CD14-positive monocyte (primary cell): ENCODE data around the gene EXOC4. TPM values are rescaled to one million over a fixed set of nuclear protein-coding genes. Genes with fewer than 3 reads are reported as not detected.

Experiments
- DNase-seq, 3 donors: peaks; one replicate each; pipeline ENCODE4 v3.0.0-alpha.2; 2011 to 2022
- H2AFZ ChIP-seq: 2 replicates; pipeline ENCODE4 v1.6.0; 2012; ENCODE audit warnings: mild to moderate bottlenecking, low read depth, low read length, inconsistent platforms; ENCODE audit not compliant: insufficient read depth, poor library complexity, severe bottlenecking
- H3K27ac ChIP-seq, 2 donors: 1 replicate in 1 of 2; 2 replicates in 1 of 2; pipeline ENCODE4 v1.5.1; 2012 to 2013; ENCODE audit warnings: low read length in 2 of 2, control low read depth in 1 of 2, inconsistent platforms in 1 of 2, low read depth in 1 of 2, mild to moderate bottlenecking in 1 of 2
- H3K27me3 ChIP-seq, 2 donors: one replicate each; pipeline versions ENCODE4 v1.6.0 to v1.6.1; 2011 to 2013; ENCODE audit warnings: low read length in 2 of 2; ENCODE audit not compliant: control insufficient read depth in 2 of 2, insufficient read depth in 2 of 2
- H3K36me3 ChIP-seq, 2 donors: replicated peaks in 1 of 2; 1 replicate in 1 of 2; 2 replicates in 1 of 2; pipeline versions ENCODE4 v1.5.1 to v1.6.1; 2012 to 2013; ENCODE audit warnings: low read length in 2 of 2, control low read depth in 1 of 2, inconsistent platforms in 1 of 2, mild to moderate bottlenecking in 1 of 2; ENCODE audit not compliant: insufficient read depth in 2 of 2, control insufficient read depth in 1 of 2
- H3K4me1 ChIP-seq, 2 donors: 1 replicate in 1 of 2; 2 replicates in 1 of 2; pipeline versions ENCODE4 v1.5.1 to v1.6.1; 2012 to 2013; ENCODE audit warnings: low read length in 2 of 2, control low read depth in 1 of 2, inconsistent platforms in 1 of 2, mild to moderate bottlenecking in 1 of 2, moderate library complexity in 1 of 2; ENCODE audit not compliant: insufficient read depth in 2 of 2, control insufficient read depth in 1 of 2
- H3K4me2 ChIP-seq: replicated peaks from 2 replicates; pipeline ENCODE3; 2012; ENCODE audit warnings: low read length, moderate library complexity, mild to moderate bottlenecking; ENCODE audit not compliant: poor library complexity, severe bottlenecking; ENCODE audit errors: extremely low read depth
- H3K4me3 ChIP-seq, 3 experiments: fragments of 200-600 bp in 1 of 3; sonication (generic) in 1 of 3; replicated peaks in 1 of 3; 1 replicate in 2 of 3; 2 replicates in 1 of 3; pipeline ENCODE4 v1.5.1; 2011 to 2013; ENCODE audit warnings: low read length in 3 of 3, mild to moderate bottlenecking in 3 of 3, control low read depth in 2 of 3, low read depth in 2 of 3, inconsistent platforms in 1 of 3, moderate library complexity in 1 of 3
- H3K79me2 ChIP-seq: 2 replicates; pipeline ENCODE4 v1.6.0; 2012; ENCODE audit warnings: mild to moderate bottlenecking, control low read depth, inconsistent platforms, low read length, moderate library complexity; ENCODE audit not compliant: insufficient read depth
- H3K9ac ChIP-seq: 2 replicates; pipeline ENCODE4 v1.6.0; 2017; ENCODE audit warnings: low read length, mild to moderate bottlenecking; ENCODE audit not compliant: insufficient read depth, poor library complexity, severe bottlenecking
- H3K9me3 ChIP-seq, 2 donors: replicated peaks in 1 of 2; 1 replicate in 1 of 2; 2 replicates in 1 of 2; pipeline versions ENCODE4 v1.5.1 to v1.6.1; 2012 to 2013; ENCODE audit warnings: low read length in 2 of 2, control low read depth in 1 of 2; ENCODE audit not compliant: control insufficient read depth in 1 of 2, insufficient read depth in 1 of 2
- H4K20me1 ChIP-seq: 2 replicates; pipeline ENCODE4 v1.6.0; 2012; ENCODE audit warnings: mild to moderate bottlenecking, low read length, control low read depth, moderate library complexity; ENCODE audit not compliant: insufficient read depth
- H3K27ac Mint-ChIP-seq, 7 donors: one replicate each; pipeline ENCODE4 v1.8.0; 2020; ENCODE audit warnings: mild to moderate bottlenecking in 7 of 7, mixed read lengths in 7 of 7, moderate library complexity in 6 of 7, inconsistent platforms in 2 of 7
- H3K27me3 Mint-ChIP-seq, 3 donors: one replicate each; pipeline ENCODE4 v1.8.0; 2021 to 2022; ENCODE audit warnings: low read depth in 3 of 3, mild to moderate bottlenecking in 3 of 3, mixed read lengths in 3 of 3, moderate library complexity in 3 of 3, inconsistent platforms in 1 of 3
- H3K36me3 Mint-ChIP-seq, 2 donors: one replicate each; pipeline ENCODE4 v1.8.0; 2020; ENCODE audit warnings: mixed read lengths in 2 of 2, inconsistent platforms in 1 of 2, mild to moderate bottlenecking in 1 of 2
- H3K4me1 Mint-ChIP-seq: one replicate; pipeline ENCODE4 v1.8.0; 2020; ENCODE audit warnings: mild to moderate bottlenecking, mixed read lengths
- H3K4me3 Mint-ChIP-seq, 2 donors: one replicate each; pipeline ENCODE4 v1.8.0; 2020; ENCODE audit warnings: mild to moderate bottlenecking in 2 of 2, mixed read lengths in 2 of 2, moderate library complexity in 1 of 2
- H3K9me3 Mint-ChIP-seq, 7 donors: one replicate each; pipeline ENCODE4 v1.8.0; 2020 to 2022; ENCODE audit warnings: mixed read lengths in 7 of 7, mild to moderate bottlenecking in 6 of 7, moderate library complexity in 6 of 7, inconsistent platforms in 2 of 7
- CTCF ChIP-seq: fragments of 200-600 bp; IDR thresholded peaks from one replicate; pipeline ENCODE4 v1.8.0; 2022; ENCODE audit warnings: antibody characterized with exemption, mild to moderate bottlenecking
- WGBS: methylation state at CpG from one replicate; pipeline ENCODE4 v1.1.5; 2013; ENCODE audit warnings: missing lambda C conversion rate; ENCODE audit not compliant: insufficient coverage; 5-methylcytosine and 5-hydroxymethylcytosine counted together
- intact Hi-C, 2 donors: fragments of 100-400 bp; cut with micrococcal nuclease; formaldehyde crosslinking; loops; one replicate each; pipeline versions ENCODE4 v1.15.0 to v1.15.1; 2023
- polyA plus RNA-seq, 3 donors: library from polyadenylated mRNA; depleted of rRNA in 1 of 3; unstranded in 2 of 3; stranded (reverse) in 1 of 3; fragments of 300-500 nt in 2 of 3; fragments of >200 nt in 1 of 3; fragmentation: Illumina TruSeq in 2 of 3; gene quantifications; 1 replicate in 2 of 3; 2 replicates in 1 of 3; pipeline ENCODE4 v1.2.3, GENCODE V29; 2012 to 2021

The EXOC4 gene
- polyA plus RNA-seq, 3 donors: 20.6 to 22.3 (median 22.3) TPM

- no peaks in the 10 kb centered on the region for H4K20me1 ChIP-seq
- Mint-ChIP-seq H3K36me3 (peaks cover 27 to 37% of the 10 kb centered on the region in 2 donors), H3K4me3 (no peak overlapping the region), H3K27ac (no peak overlapping the region), H3K9me3 (peaks cover 0 to 1% (median 0%) of the 10 kb centered on the region in 7 donors), H3K4me1 (no peaks in the 10 kb centered on the region), H3K27me3 (no peaks in the 10 kb centered on the region)
- TF ChIP-seq CTCF: no peak
- H3K79me2 ChIP-seq: no peaks in the 10 kb centered on the region
- intact Hi-C loops: no loop called here
- H3K4me2 ChIP-seq: no peak overlapping the region
- no peak overlapping the region for H3K27ac ChIP-seq
- DNase-seq: no peak
- H2AFZ ChIP-seq: no peak overlapping the region
- no peaks in the 10 kb centered on the region for H3K4me1 ChIP-seq
- no peaks in the 10 kb centered on the region for H3K27me3 ChIP-seq
- H3K36me3 ChIP-seq: peaks cover 11 to 51% of the 10 kb centered on the region in 2 donors
- H3K9ac ChIP-seq: no peak overlapping the region
- no peak overlapping the region for H3K4me3 ChIP-seq
- WGBS: 100% methylated on average over 1 of the region's 3 CpGs
- no peaks in the 10 kb centered on the region for H3K9me3 ChIP-seq
Observed at GRCh38 chr7:133478591-133479135, 225.8 kb downstream of the EXOC4 start.

- Histone ChIP-seq H3K27ac (no peak overlapping the region), H3K4me1 (no peaks in the 10 kb centered on the region), H4K20me1 (no peaks in the 10 kb centered on the region), H3K27me3 (no peaks in the 10 kb centered on the region), H2AFZ (no peak overlapping the region), H3K9ac (no peak overlapping the region), H3K4me3 (no peak overlapping the region), H3K36me3 (peaks cover 11 to 51% of the 10 kb centered on the region in 2 donors), H3K9me3 (no peaks in the 10 kb centered on the region), H3K4me2 (no peak overlapping the region), H3K79me2 (no peaks in the 10 kb centered on the region)
- Mint-ChIP-seq H3K4me1 (no peaks in the 10 kb centered on the region), H3K9me3 (no peaks in the 10 kb centered on the region), H3K27me3 (no peaks in the 10 kb centered on the region), H3K27ac (no peak overlapping the region), H3K4me3 (no peak overlapping the region), H3K36me3 (peaks cover 34 to 44% of the 10 kb centered on the region in 2 donors)
- no peak for TF ChIP-seq CTCF
- intact Hi-C loops: no loop called here
- WGBS: 98% methylated on average over 9 of the region's 10 CpGs
- no peak for DNase-seq
Observed at GRCh38 chr7:133479456-133480065, 226.7 kb downstream of the EXOC4 start.
